ENCODE results near the gene EXO1. TPM values are rescaled to one million over a fixed set of nuclear protein-coding genes. Genes with fewer than 3 reads are reported as not detected.
"Not testable (repeated sequence)": the region's sequence is repeated elsewhere in the genome, so short reads cannot be mapped to it uniquely, and the experiment has no call there.

EXO1 gene
- total RNA-seq: 5.9 TPM

DNA sequence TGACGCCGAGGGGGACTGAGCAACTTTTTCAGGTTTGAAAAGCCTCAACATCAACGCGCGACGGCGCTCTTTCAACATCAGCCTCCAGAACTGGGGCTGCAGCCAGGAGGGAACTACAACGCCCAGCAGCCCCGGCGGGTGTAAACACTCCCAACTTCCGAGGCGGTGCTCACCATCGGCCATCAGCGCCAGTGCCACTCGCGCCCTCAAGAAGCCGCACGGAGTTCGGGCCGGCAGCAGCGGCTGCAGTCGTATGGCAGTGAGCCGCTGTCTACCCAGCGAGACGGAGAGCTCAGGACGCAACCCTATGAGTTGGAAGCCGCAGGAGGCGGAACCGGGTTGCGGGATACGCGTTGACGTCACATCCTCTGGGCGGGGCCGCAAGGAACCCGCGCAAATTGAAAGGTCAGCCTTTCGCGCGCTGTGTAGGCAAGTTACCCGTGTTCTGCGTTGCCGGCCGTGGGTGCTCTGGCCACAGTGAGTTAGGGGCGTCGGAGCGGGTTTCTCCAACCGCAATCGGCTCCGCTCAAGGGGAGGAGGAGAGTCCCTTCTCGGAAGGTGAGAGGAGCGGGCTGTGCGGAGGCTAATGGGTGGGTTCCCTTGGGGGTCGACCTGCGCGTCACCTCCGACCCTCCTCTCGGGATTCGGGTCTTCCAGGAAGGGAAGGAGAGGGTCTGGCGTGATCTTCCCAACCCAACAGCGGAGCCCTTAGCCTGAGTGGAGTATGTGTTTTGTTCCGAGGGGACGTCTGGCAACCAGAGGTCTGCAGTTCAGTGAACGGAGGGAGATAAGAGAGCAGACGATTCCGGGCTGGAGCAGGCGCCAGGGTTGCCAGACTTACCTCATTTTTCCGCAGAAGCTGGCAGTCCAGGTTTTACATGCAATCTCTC, at the start of gene EXO1:
TSS of gene EXO1 (plus strand) at position 409 of the 890 bp plus-strand sequence. CDS start 2,222 bp downstream, outside the sequence.
- peak; percentile 93 for DNase-seq

DNA sequence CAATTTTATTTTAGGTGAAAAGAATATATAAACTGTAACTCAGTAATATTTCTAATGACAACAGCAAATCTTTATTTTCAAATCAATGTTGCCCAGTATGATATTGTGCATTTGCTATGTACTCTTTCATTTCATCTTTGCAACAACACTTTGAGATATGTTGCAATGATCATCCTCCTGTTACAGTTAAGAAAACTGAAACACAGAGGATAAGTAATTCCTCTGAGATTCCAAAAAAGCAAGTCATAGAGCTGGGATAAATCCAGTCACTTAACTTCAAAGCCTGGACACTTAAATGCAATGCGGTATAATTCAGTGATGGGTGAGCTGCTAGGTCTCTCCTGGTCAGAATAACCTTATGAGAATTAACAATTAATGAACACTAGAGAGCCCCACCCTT, 48.6 kb upstream of the EXO1 start:
- DNase-seq: no peak

DNA sequence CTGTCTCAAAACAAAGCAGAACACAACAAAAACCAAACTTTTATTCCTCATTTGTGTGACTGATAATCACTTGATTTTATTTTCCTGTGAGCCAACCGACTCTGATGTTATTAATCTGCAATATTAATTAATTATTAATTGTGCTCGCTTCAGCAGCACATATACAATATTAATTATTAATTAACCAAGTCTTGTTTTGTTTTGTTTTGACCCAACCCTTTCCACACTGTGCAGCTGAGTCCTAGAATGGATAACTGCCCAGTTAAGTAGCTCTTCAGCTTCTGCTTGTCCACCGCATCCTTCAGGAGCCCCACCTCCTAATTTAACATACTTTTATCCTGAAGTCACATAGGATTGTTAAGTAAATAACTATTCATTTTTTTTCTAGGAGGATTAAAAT, 47.4 kb upstream of the EXO1 start:
- DNase-seq: no peak

DNA sequence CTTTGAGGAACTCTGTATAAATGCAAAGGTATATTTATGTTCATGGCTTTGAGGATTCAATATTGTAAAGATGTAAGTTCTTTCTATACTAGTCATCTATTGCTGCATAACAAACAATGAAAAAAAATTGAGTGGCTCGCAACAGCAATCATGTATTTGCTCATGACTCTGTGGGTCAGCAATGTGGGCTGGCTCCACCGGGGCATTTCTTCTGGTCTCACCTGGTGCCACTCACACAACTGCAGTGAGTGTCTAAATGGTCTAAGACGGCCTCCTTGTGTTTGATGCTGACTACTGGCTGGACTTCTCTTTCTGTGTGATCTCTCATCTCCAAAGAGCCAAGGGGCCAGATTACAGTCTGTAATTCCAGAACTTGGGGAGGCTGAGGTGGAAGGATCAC, 45.1 kb upstream of the EXO1 start:
- DNase-seq: no peak

DNA sequence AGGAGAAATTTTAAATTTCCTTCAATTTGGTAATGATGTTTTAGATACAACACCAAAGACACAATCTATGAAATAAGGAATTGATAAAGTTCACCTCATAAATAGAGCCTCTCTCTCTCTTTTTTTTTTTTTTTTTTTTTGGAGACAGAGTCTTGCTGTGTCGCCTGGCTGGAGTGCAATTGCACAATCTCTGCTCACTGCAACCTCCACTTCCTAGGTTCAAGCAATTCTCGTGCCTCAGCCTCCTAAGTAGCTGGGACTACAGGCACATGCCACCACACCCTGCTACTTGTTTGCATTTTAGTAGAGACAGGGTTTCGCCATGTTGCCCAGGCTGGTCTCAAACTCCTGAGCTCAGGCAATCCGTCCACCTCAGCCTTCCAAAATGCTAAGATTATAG, 43.3 kb upstream of the EXO1 start:
- DNase-seq: not testable (repeated sequence)

DNA sequence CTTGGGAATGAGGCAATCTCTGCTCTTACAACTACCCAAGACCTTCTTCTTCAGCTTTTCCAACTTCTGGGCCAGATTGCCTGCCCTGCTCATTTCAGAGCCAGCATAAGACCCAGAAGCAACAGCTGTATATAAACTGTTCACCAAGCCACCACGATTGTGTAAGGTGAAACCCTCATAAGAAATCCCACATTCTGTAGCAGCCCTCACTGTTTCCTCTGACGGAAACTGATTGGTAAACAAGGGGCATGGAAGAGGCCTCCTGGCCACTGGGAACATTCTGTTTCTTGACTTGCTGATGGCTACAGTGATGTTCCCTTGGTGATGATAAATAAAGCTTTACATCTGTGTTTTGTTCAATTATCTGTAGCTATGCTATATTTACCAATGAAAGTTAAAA, 39.7 kb upstream of the EXO1 start:
- DNase-seq: no peak

DNA sequence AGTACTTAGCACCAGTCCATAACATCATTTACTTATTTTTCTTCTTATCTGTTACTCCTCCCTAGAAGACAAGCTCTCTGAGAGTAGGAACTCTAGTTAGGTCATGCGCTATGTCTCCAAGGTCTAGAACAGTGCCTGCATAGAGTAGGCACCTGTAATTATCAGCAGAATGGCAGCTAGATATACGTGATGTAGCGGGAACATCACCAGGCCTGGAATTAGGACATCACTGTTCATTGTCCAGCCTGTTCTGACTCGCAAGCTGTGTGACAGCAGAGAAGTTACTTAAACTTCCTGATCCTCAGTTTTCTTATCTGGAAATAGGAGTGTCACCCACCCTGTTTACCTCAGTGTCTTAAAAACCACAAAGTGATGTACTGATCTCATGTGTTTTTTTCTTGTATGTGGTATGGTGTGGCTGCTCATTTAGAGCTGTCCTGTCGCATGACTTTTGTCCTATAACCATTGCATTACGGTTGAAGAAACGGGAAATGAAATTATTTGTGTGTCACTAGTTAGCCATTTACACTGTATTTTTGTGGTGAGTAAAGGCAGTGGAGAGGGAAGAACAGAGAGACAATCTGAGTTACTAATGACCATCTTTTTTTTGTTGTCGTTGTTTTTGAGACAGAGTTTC, 37.1 kb upstream of the EXO1 start:
- no peak for DNase-seq

DNA sequence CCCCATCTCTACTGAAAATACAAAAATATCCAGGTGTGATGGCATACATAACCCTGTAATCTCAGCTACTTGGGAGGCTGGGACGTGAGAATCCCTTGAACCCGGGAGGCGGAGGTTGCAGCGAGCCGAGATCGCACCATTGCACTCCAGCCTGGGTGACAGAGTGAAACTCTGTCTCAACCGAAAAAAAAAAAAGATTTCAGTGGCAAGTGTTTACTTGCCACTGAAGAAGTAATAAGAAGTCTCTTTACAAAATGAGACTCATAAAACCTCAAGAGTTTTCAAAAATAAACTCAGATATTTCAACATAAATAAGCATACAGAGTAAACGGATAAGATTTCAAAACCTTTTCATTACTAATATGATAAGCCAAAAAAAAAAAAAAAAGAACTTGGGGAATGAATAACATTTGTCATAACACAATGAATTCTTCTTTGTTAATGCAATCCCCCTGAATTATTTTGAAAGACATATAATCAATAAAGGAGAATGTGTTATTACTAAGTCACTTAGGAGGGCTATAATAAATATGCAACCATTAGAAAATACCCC, 34.2 kb upstream of the EXO1 start:
- no peak for DNase-seq

DNA sequence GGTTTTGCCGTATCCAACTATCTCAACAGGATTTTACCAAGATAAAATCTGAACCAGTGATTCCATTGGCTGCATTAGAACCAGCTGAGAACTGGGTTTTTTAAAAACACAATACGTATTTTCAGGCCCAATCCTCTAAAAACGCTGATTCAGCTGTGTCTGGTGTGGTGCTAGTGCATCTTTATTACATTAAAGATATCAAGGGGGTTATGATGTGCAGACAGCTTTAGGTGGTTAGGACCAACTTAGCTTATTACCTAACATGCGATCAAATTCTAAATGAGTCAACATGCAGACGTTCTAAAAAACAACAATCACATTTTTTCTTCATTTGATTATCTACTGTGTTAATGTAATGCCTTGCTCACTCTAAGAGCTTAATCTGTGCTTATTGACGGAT, 32.0 kb upstream of the EXO1 start:
- no peak for DNase-seq

DNA sequence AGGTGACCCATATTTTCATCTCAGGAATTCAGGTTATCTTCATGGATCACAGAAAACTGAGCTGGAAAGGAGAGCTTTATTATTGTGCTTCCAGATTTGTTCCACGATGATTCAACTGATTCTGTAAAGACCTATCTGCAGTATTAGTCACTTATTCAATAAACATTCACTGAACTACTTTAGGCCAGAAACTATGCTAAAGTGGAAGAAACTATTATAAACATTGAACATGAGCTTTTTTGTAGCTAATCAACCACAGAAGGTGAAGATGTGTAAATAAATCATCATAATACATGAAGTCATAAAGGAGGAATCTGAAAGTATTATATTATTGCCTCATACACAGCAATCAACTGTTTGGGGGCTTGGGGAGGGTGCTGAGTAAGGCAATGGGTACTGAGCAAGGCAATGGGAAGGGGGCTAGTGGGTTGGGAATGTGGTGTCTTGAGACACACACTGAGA, 30.6 kb upstream of the EXO1 start:
- no peak for DNase-seq

DNA sequence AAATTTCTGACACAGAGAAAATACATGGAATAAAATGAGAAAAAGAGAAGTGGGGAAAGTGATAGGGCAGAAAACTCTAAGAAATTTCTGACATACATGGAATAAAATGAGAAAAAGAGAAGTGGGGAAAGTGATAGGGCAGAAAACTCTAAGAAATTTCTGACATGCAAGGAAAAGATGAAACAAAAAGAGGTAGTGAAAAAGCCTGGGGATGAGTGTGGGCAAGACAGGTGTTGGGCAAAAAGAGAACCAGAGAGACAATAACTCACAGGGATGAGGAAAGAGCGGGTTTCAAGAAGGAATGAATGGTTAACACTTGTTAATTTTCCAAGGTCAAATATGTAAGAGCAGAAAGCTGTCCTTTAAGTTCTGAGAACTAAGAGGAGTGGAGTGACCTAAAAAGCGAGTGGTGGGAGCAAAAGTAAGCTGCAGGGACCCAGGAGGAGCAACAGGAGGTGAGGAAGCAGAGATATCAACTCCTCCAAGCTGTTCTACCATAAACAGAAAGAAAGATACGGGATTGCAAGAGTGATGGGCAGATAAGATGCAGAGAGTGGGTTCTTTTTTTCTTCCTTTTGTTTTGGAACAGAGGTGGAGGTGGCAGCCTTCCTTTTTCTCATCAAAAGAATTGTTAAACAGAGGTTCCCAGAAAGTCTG, 29.9 kb upstream of the EXO1 start:
- no peak for DNase-seq

DNA sequence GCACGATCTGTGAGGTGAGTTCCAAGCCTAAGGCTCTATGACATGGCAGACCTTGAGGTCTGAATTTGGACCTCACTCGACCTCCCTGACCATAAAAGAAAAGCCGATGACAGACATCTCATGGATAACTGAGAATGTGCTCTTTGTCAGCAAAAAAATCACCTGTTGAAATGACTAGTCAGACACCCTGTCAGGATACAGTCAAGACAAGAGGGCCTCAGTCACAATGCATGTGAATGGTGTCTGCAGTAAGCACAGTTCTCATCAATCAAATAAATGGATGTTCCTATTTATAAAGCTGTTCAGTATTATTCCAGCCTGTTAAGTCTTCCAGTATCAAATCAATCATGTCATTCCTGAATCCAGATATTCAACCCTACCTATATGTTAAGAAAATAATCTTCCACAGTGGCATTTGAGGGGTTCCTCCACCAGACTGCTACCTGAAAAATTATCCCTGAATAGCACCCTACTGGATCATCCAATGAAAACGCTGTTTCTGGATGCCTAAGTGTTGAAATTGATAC, 28.6 kb upstream of the EXO1 start:
- no peak for DNase-seq

DNA sequence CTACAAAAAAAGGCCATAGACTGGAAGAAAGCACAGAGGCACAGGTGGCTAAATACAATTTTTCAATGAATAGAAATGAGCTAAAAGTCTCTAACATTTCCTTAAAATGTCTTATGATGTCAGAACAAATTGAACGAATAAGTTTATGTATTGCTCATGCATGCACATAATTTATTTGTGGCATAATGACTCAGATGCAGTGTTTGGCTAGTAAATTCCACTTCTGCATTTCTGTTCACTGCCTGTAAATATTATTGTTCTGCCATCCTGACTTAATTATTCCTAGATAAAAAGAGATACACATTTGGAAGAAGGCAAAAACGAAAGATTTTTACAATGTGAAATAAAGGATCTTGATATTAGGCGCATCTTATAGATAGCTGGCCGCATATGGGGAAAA, 26.6 kb upstream of the EXO1 start:
- no peak for DNase-seq

DNA sequence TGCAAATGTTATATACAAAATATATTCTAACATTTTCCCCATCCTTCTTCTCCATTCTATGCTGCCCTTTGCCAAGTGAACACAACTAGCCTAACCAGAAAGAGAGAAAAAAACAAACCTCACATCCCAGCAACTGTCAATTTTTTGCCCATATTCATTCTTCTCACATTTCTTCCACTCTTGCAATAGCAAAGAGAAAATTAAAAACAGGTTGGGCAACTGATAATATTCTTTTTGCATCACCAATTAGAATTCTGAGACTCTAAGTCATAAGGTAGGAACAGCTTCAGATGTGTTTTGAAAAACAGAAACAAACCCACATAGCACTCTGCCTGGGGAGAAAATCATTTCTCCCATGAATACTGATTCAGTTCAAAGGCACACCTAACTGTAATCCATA, 25.2 kb upstream of the EXO1 start:
- DNase-seq: no peak

DNA sequence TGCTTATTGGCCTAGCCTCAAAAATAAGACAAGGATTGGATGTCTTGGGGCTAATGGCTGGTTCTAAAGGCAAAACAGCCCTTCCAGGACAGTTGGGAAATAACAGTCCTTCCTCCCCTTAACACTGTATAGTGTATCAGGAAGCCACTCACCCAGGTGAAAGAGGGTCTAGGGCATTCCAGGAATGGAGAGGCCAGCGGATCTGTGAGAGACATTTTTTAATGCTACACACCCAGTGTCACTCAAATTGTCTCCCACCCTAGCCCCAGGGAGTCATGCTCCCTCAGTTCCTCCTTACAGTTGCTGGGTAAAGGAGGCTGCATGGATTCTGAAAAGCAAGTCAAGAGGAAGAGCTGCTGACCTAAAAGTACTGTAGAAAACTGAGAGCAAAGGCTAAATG, 24.1 kb upstream of the EXO1 start:
- no peak for DNase-seq

DNA sequence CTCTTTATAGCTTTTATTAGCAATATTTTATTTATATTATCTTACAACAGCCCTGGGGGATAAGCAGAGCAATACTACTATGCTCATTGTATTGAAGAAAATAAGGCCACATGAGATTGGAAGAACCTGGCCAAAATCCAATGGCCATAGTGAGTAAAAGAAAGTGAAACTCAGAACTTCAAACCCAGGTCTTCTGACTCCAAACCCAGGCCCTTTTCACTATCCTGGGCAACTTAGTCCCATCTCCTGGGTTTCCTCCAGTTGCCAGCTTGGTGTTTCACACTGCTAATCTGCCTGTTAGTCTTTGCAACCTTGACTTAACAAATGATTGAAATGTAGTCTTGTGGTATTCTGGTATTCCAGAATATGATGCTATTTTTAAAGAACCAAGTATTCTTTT, 22.4 kb upstream of the EXO1 start:
- DNase-seq: no peak

DNA sequence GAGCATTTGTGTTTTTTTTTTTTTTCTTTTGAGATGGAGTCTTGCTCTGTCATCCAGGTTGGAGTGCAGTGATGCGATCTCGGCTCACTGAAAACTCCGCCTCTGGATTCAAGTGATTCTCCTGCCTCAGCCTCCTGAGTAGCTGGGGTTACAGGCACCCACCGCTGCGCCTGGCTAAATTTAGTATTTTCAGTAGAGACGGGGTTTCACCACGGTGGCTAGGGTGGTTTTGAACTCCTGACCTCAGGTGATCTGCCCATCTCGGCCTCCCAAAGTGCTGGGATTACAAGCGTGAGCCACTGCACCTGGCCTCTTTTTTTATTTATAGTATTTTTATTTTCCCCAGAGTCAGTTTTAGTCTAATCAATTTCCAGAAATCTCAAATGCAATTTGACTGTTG, 21.4 kb upstream of the EXO1 start:
- DNase-seq: not testable (repeated sequence)

DNA sequence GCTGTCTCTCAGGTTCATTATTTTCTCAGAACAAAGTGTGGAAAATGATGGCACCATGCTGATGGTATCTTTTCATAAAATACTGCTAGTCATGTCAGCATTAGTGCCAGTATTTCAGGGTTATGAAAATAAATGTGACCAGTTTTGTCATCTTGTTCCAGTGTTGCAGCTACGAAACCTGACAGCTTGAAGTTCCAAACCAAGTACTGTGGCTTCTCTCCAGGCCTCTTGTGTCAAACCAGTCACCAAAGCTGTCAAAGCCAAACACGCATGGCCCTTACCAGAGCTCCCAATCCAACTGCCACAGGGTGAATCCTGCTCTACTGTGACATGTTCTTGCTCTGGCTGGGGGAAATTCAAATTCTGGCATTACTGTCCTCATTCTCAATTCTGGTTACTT, 20.7 kb upstream of the EXO1 start:
- DNase-seq: no peak

DNA sequence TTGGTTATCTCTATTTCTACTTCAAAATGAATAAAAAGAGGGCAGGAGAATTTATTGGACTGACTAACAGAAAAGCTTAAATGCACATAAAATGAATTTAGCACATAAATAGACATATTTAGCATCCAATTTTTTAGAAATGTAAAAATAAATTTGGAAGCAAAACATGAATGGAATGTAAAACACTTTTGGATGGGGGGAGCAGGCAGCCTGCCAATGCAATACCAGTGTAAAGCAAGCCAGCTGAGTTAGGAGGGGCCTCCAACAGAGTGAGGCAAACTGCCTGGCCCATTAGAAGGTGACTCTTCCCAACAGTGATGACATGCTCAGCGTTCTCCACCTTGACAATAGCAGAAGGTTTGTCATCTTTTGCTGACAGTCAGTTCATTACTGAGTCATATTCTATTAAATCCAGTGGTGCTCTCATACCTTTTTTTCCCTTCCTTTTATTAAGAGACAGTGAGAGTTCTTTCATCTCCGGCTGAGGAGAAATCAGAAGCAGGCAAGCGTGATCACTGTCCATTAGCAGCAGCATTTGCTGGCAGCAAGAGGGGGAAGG, 19.5 kb upstream of the EXO1 start:
- no peak for DNase-seq

DNA sequence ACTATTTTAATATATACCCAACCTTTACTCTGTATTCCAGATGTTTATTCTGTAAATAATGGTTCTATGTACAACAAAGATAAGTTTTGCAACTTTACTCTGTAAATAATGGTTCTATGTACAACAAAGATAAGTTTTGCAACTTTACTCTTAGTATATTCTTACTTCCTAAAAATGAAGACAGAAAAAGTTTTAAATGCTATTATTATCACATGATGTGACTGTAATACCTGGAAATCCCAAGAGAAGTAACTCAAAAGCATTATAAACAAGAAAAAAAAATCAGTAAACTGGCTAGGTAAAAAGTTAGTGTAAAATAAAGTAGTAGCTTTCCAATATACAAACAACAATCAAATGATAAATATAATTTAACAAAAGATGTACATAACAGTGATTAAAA, 18.5 kb upstream of the EXO1 start:
- DNase-seq: no peak

DNA sequence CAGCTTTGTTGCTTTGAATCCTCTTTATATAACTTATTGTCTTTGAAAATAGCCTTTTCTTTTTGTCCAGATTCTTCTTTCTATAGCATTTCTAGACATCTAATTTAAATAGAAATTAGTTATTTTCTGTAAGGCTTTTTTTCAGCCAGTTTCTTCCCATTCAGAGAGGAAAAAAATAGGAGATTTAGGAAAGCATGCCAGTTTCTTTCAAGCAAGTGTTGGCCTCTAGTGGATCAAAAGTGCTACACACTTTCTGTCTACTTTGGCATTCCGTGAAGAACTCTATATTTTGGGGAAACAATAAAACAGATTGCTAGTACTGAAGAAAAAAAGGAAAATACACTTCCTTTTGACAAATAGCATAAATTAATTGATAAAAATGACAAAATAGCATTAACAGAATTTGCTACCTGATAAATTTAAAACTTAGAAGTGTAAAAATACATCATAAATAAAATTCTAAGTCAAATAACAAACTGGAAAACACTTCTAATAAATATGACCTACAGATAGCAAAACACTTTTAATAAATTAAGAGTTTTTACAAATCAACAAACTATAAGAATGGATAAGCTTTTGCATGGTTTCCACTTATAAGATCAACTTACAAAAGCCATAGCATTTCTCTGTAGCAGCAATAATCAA, 13.1 kb upstream of the EXO1 start:
- no peak for DNase-seq

DNA sequence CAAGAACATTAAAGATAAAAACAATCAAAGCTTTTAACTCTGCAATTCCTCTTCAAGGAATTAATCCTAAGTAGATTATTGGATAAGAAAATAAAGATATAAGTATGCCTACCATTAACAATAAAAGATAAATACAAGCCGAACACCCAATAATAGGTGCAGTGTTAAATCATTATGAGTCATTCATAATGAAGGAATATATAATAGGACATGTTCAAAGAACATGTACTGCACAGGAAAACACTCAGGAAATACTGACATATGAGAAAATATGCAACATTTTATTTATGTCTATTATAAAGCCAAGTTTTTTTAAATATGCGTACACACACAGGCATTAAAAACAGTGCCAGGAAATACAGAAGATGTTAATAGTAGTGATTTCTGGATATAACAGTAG, 11.1 kb upstream of the EXO1 start:
- DNase-seq: no peak
